RWPE2 (cell line): ENCODE results near the gene HOXA10.

Experiments
- ATAC-seq: fragments of 200-7000 bp; cut with Tn5 transposase; 3 replicates; pipeline ENCODE4 v1.9.1; 2021; ENCODE audit warnings: low read depth
- DNase-seq: peaks from one replicate; pipeline ENCODE4 v3.0.0-alpha.2; 2020; ENCODE audit warnings: low spot score
- H3K27ac ChIP-seq: fragments of 450-650 bp; 2 replicates; pipeline ENCODE4 v1.5.1; 2017; ENCODE audit warnings: mild to moderate bottlenecking; ENCODE audit not compliant: poor library complexity, severe bottlenecking
- H3K27me3 ChIP-seq: fragments of 250-450 bp; sonication (Bioruptor Pico); 2 replicates; pipeline ENCODE4 v1.5.1; 2021; ENCODE audit warnings: mild to moderate bottlenecking, moderate library complexity; ENCODE audit not compliant: insufficient read depth, poor library complexity, severe bottlenecking
- H3K36me3 ChIP-seq: fragments of 250-450 bp; sonication (Bioruptor Pico); 2 replicates; pipeline ENCODE4 v1.5.1; 2020; ENCODE audit warnings: low read depth, mild to moderate bottlenecking, moderate library complexity
- H3K4me1 ChIP-seq: fragments of 250-450 bp; sonication (Bioruptor Pico); 2 replicates; pipeline ENCODE4 v1.5.1; 2021; ENCODE audit warnings: mild to moderate bottlenecking, moderate library complexity; ENCODE audit not compliant: insufficient read depth, poor library complexity, severe bottlenecking
- H3K4me3 ChIP-seq: fragments of 250-450 bp; sonication (Bioruptor Pico); 2 replicates; pipeline ENCODE4 v1.5.1; 2021; ENCODE audit warnings: mild to moderate bottlenecking, moderate library complexity; ENCODE audit not compliant: severe bottlenecking
- H3K9me3 ChIP-seq: fragments of 250-450 bp; sonication (Bioruptor Pico); 2 replicates; pipeline ENCODE4 v1.5.1; 2021; ENCODE audit warnings: mild to moderate bottlenecking, moderate library complexity; ENCODE audit not compliant: severe bottlenecking
- CTCF ChIP-seq: fragments of 450-650 bp; IDR thresholded peaks from one replicate; pipeline ENCODE4 v1.5.1; 2017; ENCODE audit warnings: mild to moderate bottlenecking, moderate library complexity; ENCODE audit not compliant: poor library complexity, severe bottlenecking

HOXA10 gene

GRCh38 chr7:27173956-27174873, at the start of gene HOXA10:
TSS of gene HOXA10 (minus strand) at chr7:27174320. CDS start at chr7:27174306, 14 bp downstream.
- no peak for TF ChIP-seq CTCF
- peak within 1 kb of the TSS; percentile 93 for H3K27ac ChIP-seq
- no peaks in the 10 kb centered on the region for H3K27me3 ChIP-seq
- H3K4me1 ChIP-seq: peaks cover 20% of the 10 kb centered on the region
- 0 out of 3 replicates have a peak, but pooled peaks have one; percentile 2 for ATAC-seq
- H3K36me3 ChIP-seq: peaks cover 6% of the 10 kb centered on the region; the same call in 1 of the 2 replicates
- H3K4me3 ChIP-seq: peak within 1 kb of the TSS; percentile 54
- peak; percentile 76 for DNase-seq
- no peaks in the 10 kb centered on the region for H3K9me3 ChIP-seq

GRCh38 chr7:27221201-27221797, 47.2 kb upstream of the HOXA10 start:
- Histone ChIP-seq H3K27ac (no peak overlapping the region), H3K9me3 (no peaks in the 10 kb centered on the region), H3K4me1 (no peaks in the 10 kb centered on the region), H3K27me3 (no peaks in the 10 kb centered on the region), H3K36me3 (no peaks in the 10 kb centered on the region), H3K4me3 (no peak overlapping the region)
- peak; percentile 50; the same call in 2 of the 3 replicates for ATAC-seq
- no peak for TF ChIP-seq CTCF
- DNase-seq: no peak

- Histone ChIP-seq H3K4me3 (no peak overlapping the region), H3K27ac (no peak overlapping the region), H3K27me3 (no peaks in the 10 kb centered on the region), H3K9me3 (no peaks in the 10 kb centered on the region), H3K36me3 (no peaks in the 10 kb centered on the region), H3K4me1 (no peaks in the 10 kb centered on the region)
- no peak for ATAC-seq
- no peak for TF ChIP-seq CTCF
- DNase-seq: no peak
Measured at GRCh38 chr7:27220440-27220955, 46.4 kb upstream of the HOXA10 start.

GRCh38 chr7:27219821-27220220, 45.7 kb upstream of the HOXA10 start:
- no peak for TF ChIP-seq CTCF
- Histone ChIP-seq H3K4me1 (no peaks in the 10 kb centered on the region), H3K27ac (no peak overlapping the region), H3K4me3 (no peak overlapping the region), H3K9me3 (no peaks in the 10 kb centered on the region), H3K36me3 (no peaks in the 10 kb centered on the region), H3K27me3 (no peaks in the 10 kb centered on the region)
- ATAC-seq (no peak), DNase-seq (no peak)
